HepG2 (cell line): ENCODE measurements around the gene SIVA1. TPM values are rescaled to one million over a fixed set of nuclear protein-coding genes. Genes with fewer than 3 reads are reported as not detected.

Source experiments
- CENPT ChIP-seq: sonication (generic); formaldehyde crosslinking; IDR thresholded peaks from 2 replicates; pipeline ENCODE4 v1.8.0; 2022; ENCODE audit warnings: low read depth, mild to moderate bottlenecking, moderate library complexity, missing genetic modification reagents
- ELK4 ChIP-seq: sonication (generic); formaldehyde crosslinking; IDR thresholded peaks from 2 replicates; pipeline ENCODE4 v1.9.0; 2021; ENCODE audit warnings: missing genetic modification reagents, borderline replicate concordance
- HDAC2 ChIP-seq: sonication (generic); formaldehyde crosslinking; IDR thresholded peaks from 2 replicates; pipeline ENCODE4 v1.4.0; 2020; ENCODE audit warnings: missing genetic modification reagents
- KDM6A ChIP-seq: IDR thresholded peaks from 2 replicates; pipeline ENCODE4 v1.6.1; 2016; ENCODE audit warnings: low read depth
- KLF11 ChIP-seq: IDR thresholded peaks from 2 replicates; pipeline ENCODE4 v1.6.1; 2016; ENCODE audit warnings: missing compliant biosample characterization
- MAFG ChIP-seq: sonication (generic); formaldehyde crosslinking; IDR thresholded peaks from 2 replicates; pipeline ENCODE4 v1.5.1; 2020; ENCODE audit warnings: mild to moderate bottlenecking, missing genetic modification reagents
- PCBP1 ChIP-seq: fragments of 200-400 bp; formaldehyde crosslinking; IDR thresholded peaks from 2 replicates; pipeline ENCODE4 v1.6.1; 2017; ENCODE audit warnings: mild to moderate bottlenecking, low read depth, low read length, borderline replicate concordance
- POLR2G ChIP-seq: fragments of 200-400 bp; formaldehyde crosslinking; IDR thresholded peaks from 2 replicates; pipeline ENCODE4 v1.6.1; 2018; ENCODE audit warnings: mild to moderate bottlenecking, low read depth, low read length, moderate library complexity
- PRDM10 ChIP-seq: sonication (generic); formaldehyde crosslinking; IDR thresholded peaks from 2 replicates; pipeline ENCODE4 v1.4.0; 2020; ENCODE audit warnings: low read depth, missing genetic modification reagents
- RNF2 ChIP-seq: fragments of 450-650 bp; conservative IDR thresholded peaks from 2 replicates; pipeline ENCODE4 v1.6.1; 2016; ENCODE audit warnings: low read depth
- SRSF4 ChIP-seq: fragments of 200-400 bp; formaldehyde crosslinking; IDR thresholded peaks from one replicate; pipeline ENCODE4 v1.6.1; 2018; ENCODE audit warnings: mild to moderate bottlenecking, low read depth, low read length, moderate library complexity; ENCODE audit not compliant: poor library complexity, severe bottlenecking
- TCF12 ChIP-seq, 2 experiments: fragments of 450-650 bp in 1 of 2; sonication (generic) in 1 of 2; formaldehyde crosslinking in 1 of 2; IDR thresholded peaks; 2 replicates each; pipeline versions ENCODE4 v1.6.1 to v1.8.0; 2017 to 2022; ENCODE audit warnings: antibody characterized with exemption in 1 of 2, mild to moderate bottlenecking in 1 of 2, missing genetic modification reagents in 1 of 2, moderate library complexity in 1 of 2
- UBTF ChIP-seq: sonication (generic); formaldehyde crosslinking; IDR thresholded peaks from 2 replicates; pipeline ENCODE4 v1.4.0; 2020; ENCODE audit warnings: mild to moderate bottlenecking, missing genetic modification reagents
- ZNF264 ChIP-seq: sonication (generic); formaldehyde crosslinking; IDR thresholded peaks from 2 replicates; pipeline ENCODE4 v1.4.0; 2020; ENCODE audit warnings: missing genetic modification reagents
- ZNF607 ChIP-seq: sonication (generic); formaldehyde crosslinking; IDR thresholded peaks from 2 replicates; pipeline ENCODE4 v1.5.1; 2020; ENCODE audit warnings: missing genetic modification reagents, mild to moderate bottlenecking, borderline replicate concordance
- ZNF713 ChIP-seq: sonication (generic); formaldehyde crosslinking; IDR thresholded peaks from 2 replicates; pipeline ENCODE4 v1.4.0; 2020; ENCODE audit warnings: mild to moderate bottlenecking, missing genetic modification reagents
- ZXDC ChIP-seq: sonication (generic); formaldehyde crosslinking; IDR thresholded peaks from 2 replicates; pipeline ENCODE4 v1.5.0; 2020; ENCODE audit warnings: mild to moderate bottlenecking, missing genetic modification reagents
- polyA plus RNA-seq, 8 experiments: library from polyadenylated mRNA; depleted of rRNA in 3 of 8; stranded (reverse) in 7 of 8; unstranded in 1 of 8; fragments of >200 nt; fragmentation: Illumina TruSeq in 4 of 8; extraction: Trizol in 4 of 8; gene quantifications; 2 replicates each; pipeline versions ENCODE4 v1.2.1 to v1.2.3, GENCODE V29; 2011 to 2016; ENCODE audit warnings: low read depth in 4 of 8, missing spikeins in 1 of 8, mixed read lengths in 1 of 8; ENCODE audit not compliant: insufficient read depth in 1 of 8
- total RNA-seq, 5 experiments: library from RNA; depleted of rRNA; stranded (reverse); fragments of >200 nt; fragmentation: Illumina TruSeq; extraction: Trizol; gene quantifications; 2 replicates each; pipeline ENCODE4 v1.2.3, GENCODE V29; 2016; ENCODE audit warnings: low read depth in 1 of 5

The SIVA1 gene
- total and polyA plus RNA-seq, 2 of the 13 experiments (the other 11 are each of a cell fraction or from before 2014, with no cell fraction given) = 123 to 186 TPM

GRCh38 chr14:104797115-104798044 lies 44.4 kb downstream of the SIVA1 start (continued):
- TF ChIP-seq ZXDC (CRISPR knock-in tag) = no peak
- TF ChIP-seq KLF11 (CRISPR knock-in tag) = no peak
- peak; percentile 58 for TF ChIP-seq UBTF (CRISPR knock-in tag)
- no peak for TF ChIP-seq SRSF4
- no peak for TF ChIP-seq ELK4 (CRISPR knock-in tag)
- no peak for TF ChIP-seq PCBP1
- no peak for TF ChIP-seq MAFG
- no peak for TF ChIP-seq ZNF713 (CRISPR knock-in tag)
- no peak for TF ChIP-seq KDM6A (CRISPR knock-in tag)
- no peak for TF ChIP-seq ZNF607
- no peak for TF ChIP-seq POLR2G
- TF ChIP-seq PRDM10 (CRISPR knock-in tag) = no peak
- TF ChIP-seq HDAC2 (CRISPR knock-in tag) = 0 out of 2 replicates have a peak, but pooled peaks have one; percentile 17
- TF ChIP-seq ZNF264 (CRISPR knock-in tag) = no peak
- no peak for TF ChIP-seq RNF2
- TF ChIP-seq CENPT (CRISPR knock-in tag) = no peak
- TF ChIP-seq TCF12 (IDR thresholded peaks at IDR 0.05) = no peak
- TF ChIP-seq TCF12 (CRISPR knock-in tag; IDR thresholded peaks at IDR 0.05) = no peak
